ENCODE data around the gene CLMN.

The CLMN gene

GRCh38 chr14:95321693-95322455 lies 2.2 kb upstream of the CLMN start:
- DNase-seq (ENCODE audit: low read depth in 2 of 2): no peak

GRCh38 chr14:95320955-95321600 lies 1.4 kb upstream of the CLMN start:
- no peak for DNase-seq (ENCODE audit: low read depth in 2 of 2)

- no peak for DNase-seq (ENCODE audit: low read depth in 2 of 2)
These were observed 579 bp upstream of the CLMN start for GRCh38 chr14:95320078-95320895.

GRCh38 chr14:95318399-95319311 lies 1.1 kb downstream of the CLMN start:
- DNase-seq (ENCODE audit: low read depth in 2 of 2): no peak

GRCh38 chr14:95317817-95318343 lies 1.8 kb downstream of the CLMN start:
- no peak for DNase-seq (ENCODE audit: low read depth in 2 of 2)

GRCh38 chr14:95316821-95317220 lies 2.9 kb downstream of the CLMN start:
- DNase-seq (ENCODE audit: low read depth in 2 of 2): no peak

GRCh38 chr14:95315579-95315978 lies 4.1 kb downstream of the CLMN start:
- no peak for DNase-seq (ENCODE audit: low read depth in 2 of 2)

GRCh38 chr14:95315156-95315555 lies 4.6 kb downstream of the CLMN start:
- no peak for DNase-seq (ENCODE audit: low read depth in 2 of 2)

- peak in 1 of 2 donors; percentile 31 for DNase-seq (ENCODE audit: low read depth in 2 of 2)
These were observed 5.1 kb downstream of the CLMN start for GRCh38 chr14:95314609-95315008.

GRCh38 chr14:95313707-95314106 lies 6.0 kb downstream of the CLMN start:
- DNase-seq (ENCODE audit: low read depth in 2 of 2): no peak

- DNase-seq (ENCODE audit: low read depth in 2 of 2): no peak
These were observed 6.5 kb downstream of the CLMN start for GRCh38 chr14:95313190-95313589.

- no peak for DNase-seq (ENCODE audit: low read depth in 2 of 2)
These were observed 7.4 kb downstream of the CLMN start for GRCh38 chr14:95312311-95312710.

GRCh38 chr14:95311752-95312151 lies 8.0 kb downstream of the CLMN start:
- no peak for DNase-seq (ENCODE audit: low read depth in 2 of 2)

GRCh38 chr14:95310635-95311380 lies 8.9 kb downstream of the CLMN start:
- DNase-seq (ENCODE audit: low read depth in 2 of 2): no peak

- DNase-seq (ENCODE audit: low read depth in 2 of 2): no peak
These were observed 10.3 kb downstream of the CLMN start for GRCh38 chr14:95309261-95310051.

- no peak for DNase-seq (ENCODE audit: low read depth in 2 of 2)
These were observed 11.6 kb downstream of the CLMN start for GRCh38 chr14:95308073-95308472.

GRCh38 chr14:95307402-95308041 lies 12.2 kb downstream of the CLMN start:
- no peak for DNase-seq (ENCODE audit: low read depth in 2 of 2)

- DNase-seq (ENCODE audit: low read depth in 2 of 2): no peak
These were observed 13.8 kb downstream of the CLMN start for GRCh38 chr14:95305940-95306339.

- no peak for DNase-seq (ENCODE audit: low read depth in 2 of 2)
These were observed 14.6 kb downstream of the CLMN start for GRCh38 chr14:95305145-95305544.

Data from activated CD4-positive, alpha-beta T cell treated with anti-CD3 and anti-CD28 coated beads for 24 hours (primary cell).